HG02798 (cell line): ENCODE results near the gene TMEM132C.

Experiments
- ATAC-seq: cut with Tn5 transposase; IDR thresholded peaks from one replicate; pipeline ENCODE4 v1.9.1; 2021; ENCODE audit warnings: mild to moderate bottlenecking; ENCODE audit not compliant: unreplicated experiment, poor library complexity

Gene TMEM132C

GRCh38 chr12:128639089-128639488 lies 372.1 kb downstream of the TMEM132C start:
- ATAC-seq = no peak

- ATAC-seq = no peak
Observed at GRCh38 chr12:128643155-128643554, 376.2 kb downstream of the TMEM132C start.

GRCh38 chr12:128644664-128645296 lies 377.8 kb downstream of the TMEM132C start:
- ATAC-seq = no peak

- ATAC-seq = no peak
Observed at GRCh38 chr12:128649902-128650301, 382.9 kb downstream of the TMEM132C start.

GRCh38 chr12:128652136-128652751 lies 385.3 kb downstream of the TMEM132C start:
- ATAC-seq = no peak

GRCh38 chr12:128654468-128654867 lies 387.5 kb downstream of the TMEM132C start:
- ATAC-seq = no peak

GRCh38 chr12:128657378-128657777 lies 390.4 kb downstream of the TMEM132C start:
- ATAC-seq = no peak

- ATAC-seq = no peak
Observed at GRCh38 chr12:128660532-128661225, 393.7 kb downstream of the TMEM132C start.

- no peak for ATAC-seq
Observed at GRCh38 chr12:128661226-128661569, 394.2 kb downstream of the TMEM132C start.

GRCh38 chr12:128662101-128662500 lies 395.1 kb downstream of the TMEM132C start:
- no peak for ATAC-seq

GRCh38 chr12:128664501-128664900 lies 397.5 kb downstream of the TMEM132C start:
- ATAC-seq = no peak

- ATAC-seq = no peak
Observed at GRCh38 chr12:128667193-128667592, 400.2 kb downstream of the TMEM132C start.

- ATAC-seq = no peak
Observed at GRCh38 chr12:128671528-128672042, 404.6 kb downstream of the TMEM132C start.

- ATAC-seq = no peak
Observed at GRCh38 chr12:128672428-128672827, 405.5 kb downstream of the TMEM132C start.

GRCh38 chr12:128672893-128673292 lies 405.9 kb downstream of the TMEM132C start:
- ATAC-seq = no peak

- ATAC-seq = no peak
Observed at GRCh38 chr12:128675576-128675975, 408.6 kb downstream of the TMEM132C start.

GRCh38 chr12:128680555-128680954 lies 413.6 kb downstream of the TMEM132C start:
- ATAC-seq = no peak

- no peak for ATAC-seq
Observed at GRCh38 chr12:128682548-128683275, 415.7 kb downstream of the TMEM132C start.

GRCh38 chr12:128684352-128684751 lies 417.4 kb downstream of the TMEM132C start:
- ATAC-seq = no peak

- no peak for ATAC-seq
Observed at GRCh38 chr12:128685903-128686475, 419.0 kb downstream of the TMEM132C start.
